WERI-Rb-1 (cell line): Measurements from ENCODE around the gene ITGA1.

Experiments
- DNase-seq: peaks from one replicate; pipeline ENCODE4 v3.0.0-alpha.2; 2020
- H3K27ac ChIP-seq: fragments of 250-450 bp; sonication (Bioruptor Pico); 2 replicates; pipeline ENCODE4 v1.5.1; 2020; ENCODE audit warnings: mild to moderate bottlenecking, moderate library complexity
- H3K27me3 ChIP-seq: fragments of 250-450 bp; sonication (Bioruptor Pico); 2 replicates; pipeline ENCODE4 v1.5.1; 2021; ENCODE audit warnings: mild to moderate bottlenecking, low read depth, moderate library complexity; ENCODE audit not compliant: insufficient read depth, severe bottlenecking
- H3K36me3 ChIP-seq: fragments of 250-450 bp; sonication (Bioruptor Pico); 2 replicates; pipeline ENCODE4 v1.5.1; 2020; ENCODE audit warnings: mild to moderate bottlenecking, moderate library complexity
- H3K4me3 ChIP-seq: 2 replicates; pipeline ENCODE4 v1.5.1; 2011; ENCODE audit warnings: low read depth, mild to moderate bottlenecking, control low read depth, low read length
- H3K9me3 ChIP-seq: fragments of 250-450 bp; sonication (Bioruptor Pico); 2 replicates; pipeline ENCODE4 v1.5.1; 2021; ENCODE audit warnings: mild to moderate bottlenecking, moderate library complexity; ENCODE audit not compliant: severe bottlenecking
- TF ChIP-seq, protein P1 (sequence below): IDR thresholded peaks from 2 replicates; pipeline ENCODE4 v1.5.1; 2011; ENCODE audit warnings: low read depth, mild to moderate bottlenecking, control low read depth, inconsistent platforms, low read length

The ITGA1 gene

GRCh38 chr5:52943808-52944207 lies 156.1 kb downstream of the ITGA1 start:
- H3K27ac ChIP-seq = no peak overlapping the region

DNA sequence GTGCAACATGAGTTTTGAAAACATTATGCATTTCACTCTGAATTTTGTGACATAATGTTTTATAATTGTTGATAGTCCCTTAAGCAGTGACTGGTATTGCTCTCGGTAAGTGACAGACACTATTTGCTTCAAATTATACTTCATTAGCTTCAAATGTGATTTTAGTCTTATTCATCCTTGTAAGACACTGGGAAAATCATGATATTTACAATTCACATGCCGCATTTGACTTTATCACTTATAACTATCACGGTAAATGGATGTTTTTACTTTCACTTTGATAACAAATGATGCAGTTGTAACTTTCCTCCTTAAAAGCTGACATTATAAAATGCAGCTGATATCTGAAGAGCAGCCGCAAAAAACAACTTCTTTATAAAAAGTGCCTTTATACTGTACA lies 157.3 kb downstream of the ITGA1 start:
- TF ChIP-seq, protein P1, sequence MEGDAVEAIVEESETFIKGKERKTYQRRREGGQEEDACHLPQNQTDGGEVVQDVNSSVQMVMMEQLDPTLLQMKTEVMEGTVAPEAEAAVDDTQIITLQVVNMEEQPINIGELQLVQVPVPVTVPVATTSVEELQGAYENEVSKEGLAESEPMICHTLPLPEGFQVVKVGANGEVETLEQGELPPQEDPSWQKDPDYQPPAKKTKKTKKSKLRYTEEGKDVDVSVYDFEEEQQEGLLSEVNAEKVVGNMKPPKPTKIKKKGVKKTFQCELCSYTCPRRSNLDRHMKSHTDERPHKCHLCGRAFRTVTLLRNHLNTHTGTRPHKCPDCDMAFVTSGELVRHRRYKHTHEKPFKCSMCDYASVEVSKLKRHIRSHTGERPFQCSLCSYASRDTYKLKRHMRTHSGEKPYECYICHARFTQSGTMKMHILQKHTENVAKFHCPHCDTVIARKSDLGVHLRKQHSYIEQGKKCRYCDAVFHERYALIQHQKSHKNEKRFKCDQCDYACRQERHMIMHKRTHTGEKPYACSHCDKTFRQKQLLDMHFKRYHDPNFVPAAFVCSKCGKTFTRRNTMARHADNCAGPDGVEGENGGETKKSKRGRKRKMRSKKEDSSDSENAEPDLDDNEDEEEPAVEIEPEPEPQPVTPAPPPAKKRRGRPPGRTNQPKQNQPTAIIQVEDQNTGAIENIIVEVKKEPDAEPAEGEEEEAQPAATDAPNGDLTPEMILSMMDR = no peak
- Histone ChIP-seq H3K36me3 (no peaks in the 10 kb centered on the region), H3K27ac (no peak overlapping the region), H3K27me3 (no peaks in the 10 kb centered on the region), H3K4me3 (no peak overlapping the region), H3K9me3 (no peaks in the 10 kb centered on the region)
- no peak for DNase-seq

More at GRCh38 chr5:52943808-52944207, 156.1 kb downstream of the ITGA1 start:
- TF ChIP-seq, protein P1 = no peak
- H3K27me3 ChIP-seq = no peaks in the 10 kb centered on the region
- H3K9me3 ChIP-seq = no peaks in the 10 kb centered on the region
- no peaks in the 10 kb centered on the region for H3K36me3 ChIP-seq
- DNase-seq = no peak
- no peak overlapping the region for H3K4me3 ChIP-seq

GRCh38 chr5:52947208-52947607 lies 159.5 kb downstream of the ITGA1 start:
- H3K36me3 ChIP-seq = no peaks in the 10 kb centered on the region
- no peaks in the 10 kb centered on the region for H3K9me3 ChIP-seq
- TF ChIP-seq, protein P1 = no peak
- H3K4me3 ChIP-seq = no peak overlapping the region
- no peaks in the 10 kb centered on the region for H3K27me3 ChIP-seq
- DNase-seq = no peak
- H3K27ac ChIP-seq = no peak overlapping the region

DNA sequence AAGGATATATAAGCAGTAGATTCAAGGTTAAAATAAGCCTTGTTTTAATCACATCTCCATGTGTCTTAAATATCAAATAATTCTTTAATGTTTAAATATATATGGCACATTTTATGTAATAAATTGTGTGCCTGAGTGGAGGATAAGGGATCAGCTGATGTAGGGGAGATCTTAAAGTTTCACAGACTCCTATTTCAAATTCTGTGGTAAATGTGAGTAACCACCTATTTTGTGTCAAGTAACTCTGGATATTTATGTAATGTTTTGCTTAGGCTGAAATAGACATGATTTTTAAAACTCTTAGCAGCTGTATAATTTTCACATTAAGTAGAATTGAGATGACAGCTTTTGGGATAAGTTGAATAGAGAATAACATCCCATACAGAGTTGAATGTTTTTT lies 160.1 kb downstream of the ITGA1 start:
- TF ChIP-seq, protein P1 = no peak
- Histone ChIP-seq H3K4me3 (no peak overlapping the region), H3K36me3 (no peaks in the 10 kb centered on the region), H3K9me3 (no peaks in the 10 kb centered on the region), H3K27me3 (no peaks in the 10 kb centered on the region), H3K27ac (no peak overlapping the region)
- no peak for DNase-seq

GRCh38 chr5:52948418-52949076 lies 160.8 kb downstream of the ITGA1 start:
- Histone ChIP-seq H3K9me3 (no peaks in the 10 kb centered on the region), H3K27ac (no peak overlapping the region), H3K4me3 (no peak overlapping the region), H3K36me3 (no peaks in the 10 kb centered on the region), H3K27me3 (no peaks in the 10 kb centered on the region)
- peak; percentile 66 for DNase-seq
- TF ChIP-seq, protein P1 = peak; percentile 63

GRCh38 chr5:52950686-52951085 lies 163.0 kb downstream of the ITGA1 start:
- TF ChIP-seq, protein P1 = no peak
- Histone ChIP-seq H3K27me3 (no peaks in the 10 kb centered on the region), H3K9me3 (no peaks in the 10 kb centered on the region), H3K4me3 (no peak overlapping the region), H3K36me3 (no peaks in the 10 kb centered on the region), H3K27ac (no peak overlapping the region)
- no peak for DNase-seq
